GM18508 (cell line): ENCODE data around the gene OLFM1.

ENCODE experiments used
- ATAC-seq: cut with Tn5 transposase; IDR thresholded peaks from one replicate; pipeline ENCODE4 v1.9.1; 2021; ENCODE audit warnings: moderate number of reproducible peaks; ENCODE audit not compliant: insufficient read depth, unreplicated experiment

OLFM1 gene

GRCh38 chr9:135165003-135165711, 77.7 kb downstream of the OLFM1 start:
- ATAC-seq: no peak

- no peak for ATAC-seq
These were observed 78.5 kb downstream of the OLFM1 start for GRCh38 chr9:135165756-135166519.

GRCh38 chr9:135166565-135166964, 79.1 kb downstream of the OLFM1 start:
- no peak for ATAC-seq

- ATAC-seq: no peak
These were observed 79.9 kb downstream of the OLFM1 start for GRCh38 chr9:135167356-135167755.

GRCh38 chr9:135167849-135168655, 80.6 kb downstream of the OLFM1 start:
- ATAC-seq: no peak

GRCh38 chr9:135169709-135170226, 82.3 kb downstream of the OLFM1 start:
- no peak for ATAC-seq

GRCh38 chr9:135170535-135170934, 83.1 kb downstream of the OLFM1 start:
- ATAC-seq: no peak
